PC-9 (cell line): ENCODE data around the gene CHKB. TPM values are rescaled to one million over a fixed set of nuclear protein-coding genes. Genes with fewer than 3 reads are reported as not detected.
A peak's percentile ranks its signal among the peaks of the same experiment; 100 is the strongest.

Experiments used
- BruUV-seq: library from RNA; stranded (reverse); fragments of 400-500 nt; replicated peaks from 2 replicates; lab custom pipeline; 2021; lab: Mats Ljungman, UMichigan
- CTCF ChIA-PET: fragments of 300-600 bp; sonication (Branson Sonifier 250); formaldehyde crosslinking; loops from one replicate; lab custom pipeline; 2022; ENCODE audit warnings: antibody characterized with exemption; lab: Charles Lee
- POLR2A ChIA-PET: fragments of 300-600 bp; sonication (Branson Sonifier 250); formaldehyde crosslinking; loops from one replicate; lab custom pipeline; 2022; ENCODE audit warnings: antibody characterized with exemption; ENCODE audit not compliant: unreplicated experiment; lab: Charles Lee
- DNase-seq, 2 experiments: peaks; one replicate each; pipeline versions ENCODE4 v3.0.0 to v3.0.0-alpha.2; 2015 to 2022; ENCODE audit warnings: mixed read lengths in 1 of 2
- H2AFZ ChIP-seq: fragments of 200-600 bp; sonication (generic); 2 replicates; pipeline ENCODE4 v1.8.1; 2017; ENCODE audit warnings: antibody characterized with exemption
- H3F3A ChIP-seq: fragments of 200-600 bp; sonication (generic); 2 replicates; pipeline ENCODE4 v1.8.1; 2017; ENCODE audit warnings: antibody characterized with exemption, mild to moderate bottlenecking, low read depth; ENCODE audit not compliant: insufficient read depth
- H3K27ac ChIP-seq: fragments of 200-600 bp; sonication (generic); 2 replicates; pipeline ENCODE4 v1.6.1; 2016; ENCODE audit warnings: mixed run types
- H3K27me3 ChIP-seq: fragments of 200-600 bp; sonication (generic); 2 replicates; pipeline ENCODE4 v1.6.1; 2016; ENCODE audit warnings: low read depth, mixed run types; ENCODE audit not compliant: insufficient read depth
- H3K36me3 ChIP-seq: fragments of 200-600 bp; sonication (generic); 2 replicates; pipeline ENCODE4 v1.6.1; 2016; ENCODE audit warnings: low read depth, mixed run types
- H3K4me1 ChIP-seq: fragments of 200-600 bp; sonication (generic); replicated peaks from 2 replicates; pipeline ENCODE4 v1.6.1; 2016; ENCODE audit warnings: mixed run types; ENCODE audit not compliant: insufficient read depth
- H3K4me2 ChIP-seq: fragments of 200-600 bp; sonication (generic); 2 replicates; pipeline ENCODE4 v1.6.1; 2017; ENCODE audit warnings: mixed run types
- H3K4me3 ChIP-seq: fragments of 200-600 bp; sonication (generic); 2 replicates; pipeline ENCODE4 v1.6.1; 2016; ENCODE audit warnings: mixed run types
- H3K79me2 ChIP-seq: fragments of 200-600 bp; sonication (generic); 2 replicates; pipeline ENCODE4 v1.6.1; 2017; ENCODE audit warnings: low read depth, mixed run types
- H3K9me2 ChIP-seq: fragments of 200-600 bp; sonication (generic); 2 replicates; pipeline ENCODE4 v1.8.1; 2017; ENCODE audit warnings: mild to moderate bottlenecking; ENCODE audit not compliant: insufficient read depth
- H3K9me3 ChIP-seq: fragments of 200-600 bp; sonication (generic); 2 replicates; pipeline ENCODE4 v1.8.1; 2016; ENCODE audit warnings: low read depth; ENCODE audit not compliant: insufficient read depth
- H4K20me1 ChIP-seq: fragments of 200-600 bp; sonication (generic); 2 replicates; pipeline ENCODE4 v1.8.1; 2017; ENCODE audit not compliant: insufficient read depth
- CTCF ChIP-seq: fragments of 200-600 bp; sonication (generic); conservative IDR thresholded peaks from 2 replicates; pipeline ENCODE4 v1.6.1; 2017; ENCODE audit warnings: mixed run types, antibody characterized with exemption, mild to moderate bottlenecking, moderate library complexity
- EZH2 ChIP-seq: fragments of 200-600 bp; sonication (generic); IDR thresholded peaks from 2 replicates; pipeline ENCODE4 v1.8.0; 2017; ENCODE audit warnings: antibody characterized with exemption, low read depth
- intact Hi-C: fragments of 100-400 bp; cut with micrococcal nuclease; formaldehyde crosslinking; loops from one replicate; pipeline ENCODE4 v1.10.0; 2022; ENCODE audit not compliant: unreplicated experiment
- total RNA-seq: library from RNA; stranded (reverse); gene quantifications from 2 replicates; pipeline ENCODE4 v1.2.3, GENCODE V29; 2021

The CHKB gene
- total RNA-seq, 1 experiment from 2014 or later, result 60.0 TPM

GRCh38 chr22:50626850-50627641 lies 44.4 kb upstream of the CHKB start:
- Histone ChIP-seq H3K79me2 (peaks cover 7% of the 10 kb centered on the region; the same call in 1 of the 2 replicates), H3K9me3 (no peaks in the 10 kb centered on the region), H3K4me2 (peak overlapping the region; percentile 98), H3K36me3 (no peaks in the 10 kb centered on the region), H3K4me1 (peaks cover 22% of the 10 kb centered on the region), H3K27ac (no peak overlapping the region), H3K27me3 (no peaks in the 10 kb centered on the region), H3K4me3 (peak overlapping the region; percentile 99), H4K20me1 (no peaks in the 10 kb centered on the region), H3F3A (peaks cover 17% of the 10 kb centered on the region; the same call in 1 of the 2 replicates), H3K9me2 (no peaks in the 10 kb centered on the region), H2AFZ (peak overlapping the region; percentile 99)
- TF ChIP-seq EZH2, result no peak
- no peak for TF ChIP-seq CTCF
- intact Hi-C loops, result no loop called here
- BruUV-seq, result no TSS peak
- ChIA-PET CTCF (no interaction called here), POLR2A (no interaction called here)
- DNase-seq, result peak in 1 of 2 experiments; percentile 15

GRCh38 chr22:50626314-50626849 lies 43.7 kb upstream of the CHKB start:
- Histone ChIP-seq H3K27me3 (no peaks in the 10 kb centered on the region), H3K9me3 (no peaks in the 10 kb centered on the region), H4K20me1 (no peaks in the 10 kb centered on the region), H3K36me3 (no peaks in the 10 kb centered on the region), H3K27ac (no peak overlapping the region), H3K79me2 (peaks cover 7% of the 10 kb centered on the region; the same call in 1 of the 2 replicates), H3F3A (peaks cover 20% of the 10 kb centered on the region), H3K9me2 (no peaks in the 10 kb centered on the region), H2AFZ (no peak overlapping the region), H3K4me2 (no peak overlapping the region), H3K4me1 (peaks cover 28% of the 10 kb centered on the region), H3K4me3 (no peak overlapping the region)
- ChIA-PET POLR2A (no interaction called here), CTCF (interaction anchor here (0.7 kb wide), 1 partner anchor 123 kb away, joined by 3 read pairs; no protein-coding TSS in a partner anchor)
- TF ChIP-seq CTCF (0 out of 2 replicates have a peak, but pooled peaks have one; percentile 3), EZH2 (no peak)
- intact Hi-C loops, result no loop called here
- no TSS peak for BruUV-seq
- DNase-seq, result no peak

GRCh38 chr22:50625568-50626313 lies 43.1 kb upstream of the CHKB start:
- POLR2A ChIA-PET, result no interaction called here
- no peak for DNase-seq
- Histone ChIP-seq H3K79me2 (peaks cover 7% of the 10 kb centered on the region; the same call in 1 of the 2 replicates), H3K4me2 (no peak overlapping the region), H3K4me3 (no peak overlapping the region), H3K9me2 (no peaks in the 10 kb centered on the region), H3F3A (peaks cover 27% of the 10 kb centered on the region), H3K36me3 (no peaks in the 10 kb centered on the region), H2AFZ (no peak overlapping the region), H4K20me1 (no peaks in the 10 kb centered on the region), H3K4me1 (peaks cover 35% of the 10 kb centered on the region), H3K9me3 (no peaks in the 10 kb centered on the region), H3K27ac (no peak overlapping the region), H3K27me3 (no peaks in the 10 kb centered on the region)
- CTCF ChIA-PET, result interaction anchor here (0.7 kb wide), 1 partner anchor 122 kb away, joined by 3 read pairs; no protein-coding TSS in a partner anchor
- BruUV-seq, result no TSS peak
- intact Hi-C loops, result no loop called here
- TF ChIP-seq EZH2, result no peak
- 0 out of 2 replicates have a peak, but pooled peaks have one; percentile 26 for TF ChIP-seq CTCF
